HUDEP-2 (cell line): ENCODE measurements around the gene GDI2.
"Not testable (repeated sequence)": the region's sequence is repeated elsewhere in the genome, so short reads cannot be mapped to it uniquely, and the experiment has no call there.

Experiments used
- DNase-seq, 76 experiments: peaks; one replicate each; lab custom pipeline; 2025; ENCODE audit not compliant: unreplicated experiment in 76 of 76; lab: John Stamatoyannopoulos, UW

Gene GDI2

GRCh38 chr10:5813341-5814109, at the start of gene GDI2:
Gene GDI2, minus strand, starts transcription at chr10:5813434. Its CDS starts 176 bp downstream, at chr10:5813258.
- DNase-seq, result peak; percentile 25 to 96 (median 92)

DNA sequence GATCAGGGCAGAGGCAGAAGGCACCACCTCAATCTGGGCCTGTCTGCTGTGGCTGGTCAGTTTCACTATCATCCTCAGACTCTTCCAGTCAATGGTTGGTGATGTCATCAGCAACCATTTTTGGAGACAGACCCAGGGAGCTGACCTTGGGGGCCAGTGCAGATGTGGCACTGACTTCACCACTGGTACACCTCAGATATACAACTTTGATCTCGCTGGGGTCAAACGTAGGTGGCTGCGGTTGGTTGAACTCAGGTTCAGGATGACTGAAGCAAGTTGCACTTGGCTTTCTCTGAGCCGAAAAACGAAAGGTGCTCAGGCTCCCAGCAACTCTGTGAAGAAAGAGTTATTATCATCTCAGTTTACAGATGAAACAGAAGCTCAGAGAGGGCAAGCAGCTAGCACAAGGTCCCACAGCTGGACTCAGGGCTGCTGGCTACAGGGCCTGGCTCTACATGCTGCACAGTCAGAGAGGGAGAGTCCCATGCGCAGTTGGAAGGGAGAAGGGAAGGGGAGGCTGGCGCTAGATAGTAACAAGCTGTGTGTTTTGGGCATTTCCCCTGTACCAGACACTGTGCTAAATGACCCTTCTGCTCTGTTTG, 49.2 kb upstream of the GDI2 start:
- DNase-seq, result no peak

- DNase-seq, result no peak
Measured at GRCh38 chr10:5860066-5860465, 46.8 kb upstream of the GDI2 start.

DNA sequence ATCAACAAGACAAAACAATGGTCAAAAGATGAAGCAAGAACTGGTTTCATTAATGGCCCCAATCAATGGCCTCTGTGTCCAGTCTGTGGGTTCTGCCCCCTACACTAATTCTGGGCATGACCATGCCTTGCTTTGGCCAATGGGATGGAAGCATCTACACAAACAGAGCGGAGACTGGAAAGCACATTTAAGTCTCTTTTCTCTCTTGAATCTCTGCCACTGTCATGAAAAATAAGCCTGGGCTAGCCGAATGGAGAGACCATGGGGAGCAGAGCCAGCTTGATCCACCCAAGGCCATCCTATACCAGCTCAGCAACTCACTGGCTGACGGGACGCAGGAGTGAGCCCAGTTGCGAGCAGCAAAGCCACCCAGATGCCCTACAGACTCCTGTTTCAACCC, 45.6 kb upstream of the GDI2 start:
- no peak for DNase-seq

DNA sequence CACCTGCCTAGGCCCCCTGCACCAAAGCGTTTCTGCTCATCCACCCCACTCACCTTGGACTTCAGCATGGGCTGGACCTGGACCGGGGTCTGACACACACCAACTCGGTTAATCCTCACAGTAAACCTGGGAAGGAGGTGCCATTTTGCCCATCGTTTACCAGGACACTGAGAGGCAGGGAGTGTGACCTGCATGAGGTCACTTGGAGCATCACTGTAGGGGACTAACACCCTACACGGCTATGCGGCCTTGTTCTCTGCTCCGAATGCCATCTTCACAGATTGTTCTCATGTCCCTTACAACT, 43.4 kb upstream of the GDI2 start:
- DNase-seq, result no peak

DNA sequence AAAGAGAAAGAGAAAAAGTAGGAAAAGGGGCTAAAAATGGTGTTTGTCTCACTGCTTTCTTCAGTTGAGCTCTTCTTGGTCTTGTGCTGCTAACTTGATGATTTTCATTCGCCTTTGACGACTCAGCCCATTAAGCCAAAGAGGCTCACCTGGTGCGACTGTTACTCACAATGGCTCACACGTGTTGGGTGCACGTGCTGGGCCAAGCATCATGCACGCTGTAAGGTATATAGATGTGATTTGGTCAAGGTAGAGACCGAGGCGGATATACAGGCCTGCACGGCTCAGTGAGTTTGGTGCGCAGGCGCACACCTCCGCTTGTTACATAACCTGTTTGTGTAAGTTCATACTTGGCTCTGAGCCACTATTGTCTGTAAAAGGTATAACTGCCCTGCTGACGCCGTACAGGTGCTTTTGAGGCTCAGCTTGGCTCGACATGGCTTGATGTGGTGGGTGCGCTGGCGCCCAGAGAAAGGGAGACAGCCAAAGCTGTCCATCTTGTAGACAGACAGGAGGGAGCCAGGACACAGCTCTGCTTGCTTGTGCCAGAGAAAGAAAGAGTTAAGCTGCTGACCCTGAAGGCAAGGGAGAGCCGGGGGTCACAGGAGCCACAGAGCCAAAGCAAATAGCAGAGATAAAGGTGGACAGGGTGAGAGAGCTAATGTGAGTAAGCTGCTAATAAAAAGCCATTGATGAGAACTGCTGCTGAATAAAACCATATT, 42.9 kb upstream of the GDI2 start:
- no peak for DNase-seq

- DNase-seq, result no peak
Measured at GRCh38 chr10:5854131-5854475, 40.9 kb upstream of the GDI2 start.

DNA sequence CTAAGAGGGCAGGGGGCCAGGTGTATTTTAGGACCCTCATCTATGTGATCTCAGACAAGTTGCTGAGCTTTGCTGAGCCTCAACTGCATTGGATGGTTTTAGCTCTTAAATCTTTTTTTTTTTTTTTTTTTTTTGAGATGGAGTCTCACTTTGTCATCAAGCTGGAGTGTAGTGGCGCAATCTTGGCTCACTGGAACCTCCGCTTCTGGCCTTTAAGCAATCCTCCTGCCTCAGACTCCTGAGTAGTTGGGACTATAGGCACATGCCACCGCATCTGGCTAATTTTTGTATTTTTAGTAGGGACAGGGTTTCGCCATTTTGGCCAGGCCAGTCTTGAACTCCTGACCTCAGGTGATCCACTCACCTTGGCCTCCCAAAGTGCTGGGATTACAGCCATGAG, 33.4 kb upstream of the GDI2 start:
- not testable (repeated sequence) for DNase-seq

GRCh38 chr10:5844345-5845055, 31.3 kb upstream of the GDI2 start:
- DNase-seq, result no peak

DNA sequence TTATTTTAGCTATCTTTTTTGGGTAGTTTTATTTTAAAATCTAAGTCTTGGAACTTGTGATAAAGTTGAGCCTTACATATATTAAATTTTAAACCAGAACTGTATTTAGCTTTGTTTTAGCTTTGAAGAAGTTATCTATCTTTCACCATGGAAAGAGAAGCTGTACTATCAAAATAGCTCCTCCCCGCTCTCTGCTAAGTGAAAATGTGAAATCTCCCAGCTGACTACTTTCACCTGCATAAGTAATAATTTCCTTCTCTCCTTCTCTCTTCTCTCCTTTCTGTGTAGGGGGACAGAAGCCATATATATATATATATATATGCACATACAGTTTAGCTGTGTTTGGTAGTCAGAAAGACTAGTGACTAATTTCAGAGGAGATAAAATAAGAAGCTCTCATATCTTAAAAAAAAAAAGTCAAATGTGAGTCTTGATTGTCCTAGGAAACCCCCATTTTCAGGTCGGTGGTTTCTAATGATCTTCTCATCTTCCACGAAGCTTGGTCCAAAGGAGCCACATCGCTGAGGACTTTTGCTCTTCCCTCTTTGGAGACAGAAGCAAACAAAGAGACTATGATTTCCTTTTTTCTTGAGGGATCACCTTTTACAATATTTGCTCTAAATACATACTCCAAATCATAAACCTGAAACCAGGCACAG, 30.6 kb upstream of the GDI2 start:
- DNase-seq, result no peak

DNA sequence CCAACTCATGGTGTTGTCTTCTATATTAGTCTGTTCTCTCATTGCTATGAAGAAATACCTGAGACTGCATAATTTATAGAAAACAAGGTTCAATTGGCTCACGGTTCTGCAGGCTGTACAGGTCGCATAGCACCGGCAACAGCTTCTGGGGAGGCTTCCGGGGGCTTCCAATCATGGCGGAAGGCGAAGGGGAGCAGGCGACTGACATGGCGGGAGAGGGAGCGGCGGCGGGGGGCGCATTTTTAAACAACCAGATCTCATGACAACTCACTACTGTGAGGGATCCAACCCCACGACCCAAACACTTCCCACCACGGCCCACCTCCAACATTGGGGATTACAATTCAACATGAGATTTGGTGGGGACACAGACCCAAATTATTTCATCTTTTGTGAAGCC, 28.7 kb upstream of the GDI2 start:
- no peak for DNase-seq

DNA sequence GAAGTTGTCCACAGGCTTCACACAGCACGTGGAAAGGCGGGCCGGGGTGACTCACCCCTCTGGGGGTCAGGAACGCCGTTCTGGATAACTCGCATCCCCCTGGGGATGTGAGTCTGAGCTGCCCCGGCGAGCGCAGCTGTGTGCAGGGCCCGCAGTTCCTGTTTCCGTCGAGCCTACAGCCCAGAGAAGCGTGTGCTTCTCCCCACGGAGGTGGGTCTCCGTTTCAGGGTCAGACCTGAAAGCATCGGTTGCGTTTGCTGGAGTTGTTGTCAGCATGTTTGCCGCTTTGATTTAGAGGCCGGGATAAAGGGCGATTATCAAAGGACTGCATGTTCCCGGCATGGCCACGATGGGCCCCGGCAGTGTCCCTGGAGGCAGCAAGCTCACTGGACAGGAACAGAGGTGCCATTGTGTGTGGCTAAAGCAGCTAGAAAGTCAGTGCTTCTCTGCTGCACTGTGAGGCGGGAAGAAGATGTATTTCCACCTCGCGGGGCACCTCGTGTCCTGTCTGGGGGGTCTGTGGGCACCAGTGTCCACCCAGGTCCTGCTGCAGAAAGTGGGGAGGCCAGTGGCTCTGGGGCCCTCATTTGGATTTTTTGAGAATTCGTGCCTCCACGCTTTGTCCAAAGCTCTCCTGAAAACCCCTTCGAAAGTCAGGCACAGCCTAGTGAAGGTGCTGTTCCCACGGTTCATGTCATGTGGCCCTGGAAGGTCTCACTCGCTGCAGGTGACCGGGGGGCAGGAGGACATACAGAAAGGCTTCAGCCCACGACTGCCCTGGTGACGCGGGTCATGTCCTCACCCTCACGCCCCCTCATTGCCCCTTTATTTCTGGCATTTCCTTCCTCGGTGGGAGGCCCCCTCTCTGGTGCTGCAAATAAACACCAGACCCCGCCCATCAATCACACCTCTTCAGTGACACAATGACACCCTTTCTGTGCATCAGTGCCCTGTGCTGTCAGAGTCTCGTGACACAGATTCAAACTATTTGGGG, 27.4 kb upstream of the GDI2 start:
- no peak for DNase-seq

- not testable (repeated sequence) for DNase-seq
Measured at GRCh38 chr10:5836181-5836580, 22.9 kb upstream of the GDI2 start.

- DNase-seq, result no peak
Measured at GRCh38 chr10:5835446-5836095, 22.3 kb upstream of the GDI2 start.

DNA sequence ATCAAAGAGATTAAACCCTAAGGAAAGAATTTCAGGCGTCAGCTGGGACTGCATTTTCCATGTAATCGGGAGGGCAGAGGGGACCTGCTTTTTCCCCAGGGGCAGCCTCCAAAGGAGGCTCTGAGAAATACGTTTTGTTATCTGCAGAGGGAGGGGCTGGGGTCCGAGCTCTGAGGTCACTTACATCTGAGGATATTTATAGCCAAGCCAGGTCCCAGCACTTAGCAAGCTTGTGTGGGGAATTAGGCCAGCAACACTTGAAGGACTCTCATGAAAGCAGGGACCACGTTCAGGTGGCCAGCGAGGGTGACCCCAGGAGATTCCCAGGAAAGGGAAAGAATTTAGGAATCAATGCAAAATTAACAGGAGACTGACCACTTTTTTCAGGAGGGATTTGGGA, 20.6 kb upstream of the GDI2 start:
- no peak for DNase-seq

DNA sequence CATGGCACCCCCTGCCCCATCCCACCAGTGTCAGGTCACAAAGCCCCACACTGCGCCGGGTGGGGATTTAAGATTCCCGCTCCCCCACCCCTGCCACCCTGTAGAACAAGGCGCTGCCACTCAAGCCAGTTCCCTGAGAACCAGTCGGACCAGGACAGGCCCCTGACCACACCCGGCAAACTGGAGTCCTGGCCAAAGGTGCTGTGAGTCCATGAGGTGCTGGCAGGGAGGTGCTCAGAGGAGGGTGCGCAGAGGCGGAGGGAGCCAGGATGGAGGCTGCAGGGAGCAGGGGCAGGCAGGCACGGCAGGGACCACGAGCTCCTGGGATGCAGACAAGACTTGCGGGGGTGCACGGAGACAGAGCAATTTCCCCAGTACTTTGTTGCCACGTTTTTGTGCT, 19.7 kb upstream of the GDI2 start:
- no peak for DNase-seq

- no peak for DNase-seq
Measured at GRCh38 chr10:5831446-5831782, 18.2 kb upstream of the GDI2 start.

- DNase-seq, result no peak
Measured at GRCh38 chr10:5830629-5831445, 17.6 kb upstream of the GDI2 start.

DNA sequence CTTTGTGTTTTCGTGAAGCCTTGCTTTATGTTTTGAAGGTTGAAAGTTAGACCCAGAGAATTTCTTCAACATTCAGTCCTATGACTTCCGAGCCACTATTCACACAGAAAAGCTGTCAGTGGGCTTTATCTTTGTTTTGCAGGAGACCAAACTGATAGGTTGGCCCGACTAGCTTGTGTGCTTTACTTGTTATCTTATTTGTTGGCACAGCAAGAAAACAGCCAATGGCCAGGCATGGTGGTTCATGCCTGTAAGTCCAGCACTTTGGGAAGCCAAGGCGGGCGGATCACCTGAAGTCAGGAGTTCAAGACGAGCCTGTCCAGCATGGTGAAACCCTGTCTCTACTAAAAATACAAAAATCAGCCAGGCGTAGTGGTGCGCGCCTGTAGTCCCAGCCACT, 16.0 kb upstream of the GDI2 start:
- peak in 71 of 76 experiments; percentile 5 to 80 (median 43) for DNase-seq
